Hematopoietic multipotent progenitor cell treated with erythropoietin and hydrocortisone succinate and interleukin-3 and kit ligand, for 15 days (in vitro differentiated cells): Measurements from ENCODE around the gene NEU4.
"Not testable (repeated sequence)": the region's sequence is repeated elsewhere in the genome, so short reads cannot be mapped to it uniquely, and the experiment has no call there.

Source experiments
- DNase-seq: peaks from one replicate; pipeline ENCODE4 v3.0.0-alpha.2; 2015; ENCODE audit warnings: low spot score

NEU4 gene

DNA sequence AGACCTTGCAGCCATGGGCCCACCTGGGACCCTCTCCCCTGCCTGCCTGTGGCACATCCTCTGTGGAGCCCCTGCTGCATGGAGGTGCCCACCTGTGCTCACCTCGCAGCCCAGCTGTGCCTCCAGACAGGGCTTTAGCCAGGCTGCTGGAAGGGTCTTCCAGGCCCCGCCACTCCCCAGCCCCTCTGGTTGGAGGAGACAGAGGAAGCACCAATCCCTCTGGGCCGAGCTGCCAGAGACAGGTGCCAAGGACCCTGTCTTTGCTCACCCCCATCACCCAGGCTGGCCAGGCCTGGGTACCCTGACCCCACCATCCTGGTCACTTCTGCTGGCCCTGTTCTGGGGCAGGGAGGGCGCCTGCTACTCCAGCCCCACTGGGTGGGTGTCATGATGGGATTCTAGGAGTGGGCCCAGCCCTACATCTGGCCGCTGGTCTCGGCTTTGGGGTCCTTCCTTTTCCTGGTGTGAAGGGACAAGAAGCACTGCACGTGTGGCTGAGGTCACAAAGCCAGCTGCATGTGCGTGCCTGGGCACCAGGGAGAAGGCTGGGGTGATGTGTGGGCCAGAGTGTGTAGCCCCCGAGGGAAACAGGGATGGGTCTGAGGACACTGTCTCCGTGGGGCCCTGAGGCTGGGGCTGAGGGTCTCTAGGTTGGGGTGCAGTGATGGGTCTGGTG lies 9.3 kb upstream of the NEU4 start:
- DNase-seq: no peak

GRCh38 chr2:241800198-241800903 lies 8.6 kb upstream of the NEU4 start:
- not testable (repeated sequence) for DNase-seq

DNA sequence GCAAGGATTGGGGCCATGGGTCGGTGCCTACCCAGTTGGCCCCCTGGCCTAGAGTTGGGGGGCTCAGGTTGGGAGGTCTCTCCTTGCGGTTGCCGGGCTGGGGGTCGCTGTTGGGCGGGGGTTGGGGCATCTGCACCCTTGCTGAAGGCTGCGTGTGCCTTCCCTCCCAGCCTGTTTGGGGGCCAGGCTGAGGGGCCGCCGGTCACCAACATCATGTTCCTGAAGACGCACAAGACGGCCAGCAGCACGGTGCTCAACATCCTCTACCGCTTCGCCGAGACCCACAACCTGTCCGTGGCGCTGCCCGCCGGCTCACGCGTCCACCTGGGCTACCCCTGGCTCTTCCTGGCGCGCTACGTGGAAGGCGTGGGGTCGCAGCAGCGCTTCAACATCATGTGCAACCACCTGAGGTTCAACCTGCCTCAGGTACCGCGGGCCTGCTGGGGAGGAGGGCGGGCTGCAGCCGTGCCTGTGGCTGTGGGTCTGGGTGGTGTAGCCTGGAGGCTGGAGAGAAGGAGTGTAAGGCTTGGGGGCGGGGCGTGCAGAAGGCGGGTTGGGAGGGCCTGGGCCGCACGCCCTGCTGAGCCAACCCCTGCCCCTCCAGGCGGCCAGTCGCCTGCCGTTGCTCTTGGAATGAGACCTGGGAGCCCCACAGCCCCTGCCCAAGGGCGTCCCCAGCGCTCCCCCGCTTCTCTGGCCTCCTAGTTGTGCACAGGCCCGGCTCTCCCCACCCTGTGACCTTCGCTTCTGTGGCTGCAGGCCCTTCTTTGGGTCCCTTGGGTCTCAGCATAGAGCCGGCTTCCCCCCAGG lies 7.2 kb upstream of the NEU4 start:
- no peak for DNase-seq

- no peak for DNase-seq
Measured at GRCh38 chr2:241802421-241803318, 6.3 kb upstream of the NEU4 start.

DNA sequence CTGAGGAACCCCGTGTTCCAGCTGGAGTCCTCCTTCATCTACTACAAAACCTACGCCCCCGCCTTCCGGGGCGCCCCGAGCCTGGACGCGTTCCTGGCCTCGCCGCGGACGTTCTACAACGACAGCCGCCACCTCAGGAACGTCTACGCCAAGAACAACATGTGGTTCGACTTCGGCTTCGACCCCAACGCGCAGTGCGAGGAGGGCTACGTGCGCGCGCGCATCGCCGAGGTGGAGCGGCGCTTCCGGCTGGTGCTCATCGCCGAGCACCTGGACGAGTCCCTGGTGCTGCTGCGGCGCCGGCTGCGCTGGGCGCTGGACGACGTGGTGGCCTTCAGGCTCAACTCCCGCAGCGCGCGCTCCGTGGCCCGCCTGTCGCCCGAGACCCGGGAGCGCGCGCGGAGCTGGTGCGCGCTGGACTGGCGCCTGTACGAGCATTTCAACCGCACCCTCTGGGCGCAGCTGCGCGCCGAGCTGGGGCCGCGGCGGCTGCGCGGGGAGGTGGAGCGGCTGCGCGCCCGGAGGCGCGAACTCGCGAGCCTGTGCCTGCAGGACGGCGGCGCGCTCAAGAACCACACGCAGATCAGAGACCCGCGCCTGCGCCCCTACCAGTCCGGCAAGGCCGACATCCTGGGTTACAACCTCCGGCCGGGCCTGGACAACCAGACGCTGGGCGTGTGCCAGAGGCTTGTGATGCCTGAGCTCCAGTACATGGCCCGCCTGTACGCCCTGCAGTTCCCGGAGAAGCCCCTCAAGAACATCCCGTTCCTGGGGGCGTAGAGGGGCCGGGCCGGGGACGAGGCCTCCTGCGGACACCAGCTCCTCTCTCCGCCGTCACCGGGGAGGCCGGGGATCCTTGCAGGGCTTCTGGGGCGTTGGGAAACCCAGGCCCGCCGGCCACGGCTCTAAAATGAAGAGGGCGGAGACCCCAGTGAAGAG lies 5.3 kb upstream of the NEU4 start:
- DNase-seq: no peak

GRCh38 chr2:241804326-241805229 lies 4.4 kb upstream of the NEU4 start:
- DNase-seq: no peak

GRCh38 chr2:241806217-241806616 lies 2.8 kb upstream of the NEU4 start:
- not testable (repeated sequence) for DNase-seq

GRCh38 chr2:241808051-241808720 lies 807 bp upstream of the NEU4 start:
- no peak for DNase-seq

DNA sequence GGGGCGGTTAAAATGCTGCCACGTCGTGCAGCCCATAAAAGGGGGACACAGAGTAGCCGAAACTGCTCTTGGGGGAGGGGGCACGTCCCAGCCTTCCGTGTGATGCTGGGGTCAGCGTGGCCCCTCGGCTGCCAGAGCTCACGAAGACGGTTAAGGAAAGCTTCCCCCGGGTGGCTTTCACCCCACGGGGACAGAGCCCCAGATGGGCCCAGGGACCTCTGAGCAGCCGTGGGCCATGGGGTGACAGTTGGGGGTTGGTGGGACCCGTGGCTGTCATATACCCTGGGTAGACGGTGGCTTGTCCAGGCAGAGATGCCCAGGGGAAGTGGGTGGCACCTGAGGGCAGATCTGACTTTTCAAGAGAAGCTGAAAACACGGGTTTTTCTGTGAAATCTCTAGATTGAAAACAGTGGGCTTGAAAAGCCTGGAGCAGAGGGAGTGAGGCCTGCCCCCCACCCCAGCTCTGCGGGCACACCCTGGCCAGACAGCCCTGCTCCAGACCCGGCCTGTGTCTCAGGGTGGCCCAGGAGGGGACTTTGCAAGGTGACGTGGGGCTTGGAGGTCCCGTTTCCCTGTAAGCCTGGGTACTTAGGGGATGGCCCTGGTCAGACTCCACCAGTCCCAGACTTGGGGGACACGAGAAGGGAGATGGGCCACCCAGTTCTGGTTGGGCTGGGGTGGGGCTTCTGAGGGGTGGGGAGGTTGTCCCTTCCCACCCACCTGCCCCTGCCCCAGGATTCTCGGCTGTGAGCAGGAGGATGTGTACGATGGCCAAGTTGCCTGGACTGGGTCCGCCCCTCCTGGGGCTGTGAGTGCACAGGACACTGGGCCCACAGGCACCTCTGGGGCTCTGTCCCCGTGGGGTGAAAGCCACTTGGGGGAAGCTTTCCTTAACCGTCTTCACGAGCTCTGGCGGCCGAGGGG lies 652 bp downstream of the NEU4 start:
- DNase-seq: no peak

- DNase-seq: no peak
Measured at GRCh38 chr2:241810307-241811200, 1.6 kb downstream of the NEU4 start.

- DNase-seq: no peak
Measured at GRCh38 chr2:241811201-241811951, 2.4 kb downstream of the NEU4 start.

- DNase-seq: no peak
Measured at GRCh38 chr2:241811952-241812729, 3.1 kb downstream of the NEU4 start.

DNA sequence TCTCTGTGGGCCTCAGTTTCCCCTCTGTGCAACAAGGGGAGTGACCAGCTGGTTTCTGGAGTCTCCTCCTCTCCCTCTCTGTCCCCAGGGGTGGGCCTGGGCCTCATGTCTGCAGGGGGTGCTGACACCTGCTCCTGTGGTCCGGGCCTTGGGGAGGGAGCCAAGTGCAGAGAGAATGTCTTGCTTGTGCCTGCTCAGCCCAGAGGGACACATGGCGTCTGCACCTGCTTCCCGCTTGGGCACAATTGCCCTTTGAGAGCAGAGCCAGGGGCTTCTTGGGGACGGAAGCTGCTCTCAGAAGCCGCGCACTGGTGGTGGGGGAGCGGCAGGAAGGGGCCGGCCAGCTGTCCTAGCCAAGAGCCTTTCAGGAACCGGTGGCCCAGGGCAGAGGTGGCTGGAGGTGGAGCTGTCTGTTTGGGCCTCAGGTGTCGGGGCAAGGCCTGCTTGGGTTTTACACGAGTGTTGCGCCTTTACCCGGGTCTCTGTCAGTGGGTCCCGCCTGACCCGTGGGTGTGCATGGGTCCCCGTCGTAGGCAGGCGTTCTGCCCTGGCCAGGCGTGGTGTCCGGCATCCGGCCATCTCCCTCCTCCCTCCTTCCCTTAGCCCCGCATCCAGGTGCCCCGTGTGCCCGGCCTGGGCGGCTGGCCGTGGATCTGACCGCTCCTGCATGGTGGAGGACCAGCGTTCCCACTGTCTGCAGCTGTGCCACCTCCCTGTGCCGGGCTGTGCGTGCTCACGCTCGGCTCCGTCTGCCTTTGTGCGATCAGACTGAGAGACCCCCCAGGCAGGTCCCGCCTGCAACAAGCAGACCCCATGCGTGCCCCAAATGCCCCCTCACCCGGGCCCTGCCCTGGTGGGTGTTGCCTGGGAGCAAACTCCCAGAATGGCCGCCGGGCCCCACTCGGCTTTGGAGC lies 4.0 kb downstream of the NEU4 start:
- no peak for DNase-seq

DNA sequence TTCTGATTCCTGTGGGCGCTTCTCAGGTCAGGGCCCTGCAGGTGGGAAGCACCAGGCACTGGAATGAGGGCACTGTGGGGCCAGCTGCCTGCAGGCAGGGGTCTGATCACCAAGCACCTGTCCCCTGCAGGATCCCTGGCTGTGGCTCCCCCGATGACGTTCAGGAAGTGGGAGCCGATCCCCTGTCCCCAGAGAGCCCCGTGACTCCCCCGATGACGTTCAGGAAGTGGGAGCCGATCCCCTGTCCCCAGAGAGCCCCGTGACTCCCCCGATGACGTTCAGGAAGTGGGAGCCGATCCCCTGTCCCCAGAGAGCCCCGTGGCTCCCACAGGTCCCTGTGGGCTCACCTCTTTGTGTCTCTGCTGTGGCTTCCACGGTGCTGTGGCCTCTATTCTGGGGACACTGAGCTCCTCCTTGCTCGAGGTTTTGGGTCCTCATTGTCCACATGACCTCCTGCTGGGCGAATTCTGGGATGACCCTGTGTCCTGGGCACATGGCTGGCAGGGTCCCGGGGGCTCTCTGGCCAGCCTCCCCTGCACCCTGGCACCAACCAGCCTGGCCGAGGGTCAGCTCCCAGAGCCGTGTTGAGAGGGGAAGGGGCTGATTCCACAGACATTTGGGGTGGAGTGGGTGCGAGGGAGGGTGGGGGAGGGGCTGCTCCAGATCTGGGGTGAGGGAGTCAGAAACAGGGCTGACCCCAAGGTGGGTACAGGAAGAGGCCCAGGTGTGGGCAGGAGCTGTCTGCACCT lies 4.8 kb downstream of the NEU4 start:
- no peak for DNase-seq
